Thoracic aorta (tissue), 2 donors: Measurements from ENCODE around the gene CLN5. TPM values are rescaled to one million over a fixed set of nuclear protein-coding genes. Genes with fewer than 3 reads are reported as not detected.
A peak's percentile ranks its signal among the peaks of the same experiment; 100 is the strongest.

Source experiments
- ATAC-seq: fragments of 150-250 bp; one replicate; pipeline ENCODE4 v1.8.0; 2017; ENCODE audit warnings: low read depth; ENCODE audit not compliant: insufficient number of reproducible peaks, low FRiP score
- DNase-seq: peaks from one replicate; pipeline ENCODE4 v3.0.0-alpha.2; 2020; ENCODE audit warnings: low spot score
- H3K27ac ChIP-seq, 2 donors: fragments of 200-600 bp; sonication (generic); 1 replicate in 1 of 2; 2 replicates in 1 of 2; pipeline ENCODE4 v1.5.1; 2016; ENCODE audit warnings: mild to moderate bottlenecking in 2 of 2, moderate library complexity in 2 of 2
- H3K27me3 ChIP-seq: fragments of 200-600 bp; sonication (generic); replicated peaks from 2 replicates; pipeline ENCODE4 v1.6.0; 2016; ENCODE audit warnings: mild to moderate bottlenecking; ENCODE audit not compliant: insufficient read depth
- H3K36me3 ChIP-seq: fragments of 200-600 bp; sonication (generic); one replicate; pipeline ENCODE4 v1.5.1; 2016
- H3K4me1 ChIP-seq, 2 donors: fragments of 200-600 bp; sonication (generic); 1 replicate in 1 of 2; 2 replicates in 1 of 2; pipeline versions ENCODE4 v1.5.1 to v1.6.0; 2016; ENCODE audit warnings: low read depth in 2 of 2, mild to moderate bottlenecking in 1 of 2; ENCODE audit not compliant: control insufficient read depth in 1 of 2
- H3K4me3 ChIP-seq: fragments of 200-600 bp; sonication (generic); 2 replicates; pipeline ENCODE4 v1.5.1; 2016; ENCODE audit warnings: mild to moderate bottlenecking
- H3K9me3 ChIP-seq: fragments of 200-600 bp; sonication (generic); 2 replicates; pipeline ENCODE4 v1.5.1; 2016
- total RNA-seq, 2 donors: library from RNA; depleted of rRNA; stranded (reverse); fragments of >200 nt; gene quantifications; one replicate each; pipeline versions ENCODE4 v1.1.0 to v1.2.3, GENCODE V29; 2016
- TF ChIP-seq, protein P1 (sequence below): fragments of 200-600 bp; sonication (generic); IDR thresholded peaks from one replicate; pipeline ENCODE4 v1.5.1; 2019; ENCODE audit warnings: antibody characterized with exemption

Gene CLN5
- total RNA-seq, 2 donors from 2014 or later, result 21.4 to 29.1 TPM

DNA sequence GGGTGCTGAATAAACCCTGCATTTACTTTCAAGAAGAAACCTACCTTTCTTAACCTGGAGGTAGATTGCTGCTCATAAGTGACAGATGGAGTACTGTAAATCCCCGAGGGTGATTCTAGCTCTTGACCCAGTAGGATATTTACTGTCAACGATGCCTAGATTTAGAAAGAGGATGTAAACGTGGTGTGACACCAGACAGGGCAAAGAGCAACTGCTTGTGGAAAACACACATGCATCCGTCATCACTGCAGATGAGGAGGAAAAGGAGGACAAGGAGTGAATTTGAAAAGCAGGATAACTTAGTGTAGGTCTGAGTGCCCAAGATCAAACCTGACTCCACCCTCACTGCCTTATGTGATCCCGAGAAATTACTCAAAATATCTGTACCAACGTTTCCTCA, 9.8 kb upstream of the CLN5 start:
- ATAC-seq (no peak), DNase-seq (no peak)
- H3K4me1 ChIP-seq, result peaks cover 0 to 6% of the 10 kb centered on the region in 2 donors
- no peaks in the 10 kb centered on the region for H3K9me3 ChIP-seq
- TF ChIP-seq, protein P1, sequence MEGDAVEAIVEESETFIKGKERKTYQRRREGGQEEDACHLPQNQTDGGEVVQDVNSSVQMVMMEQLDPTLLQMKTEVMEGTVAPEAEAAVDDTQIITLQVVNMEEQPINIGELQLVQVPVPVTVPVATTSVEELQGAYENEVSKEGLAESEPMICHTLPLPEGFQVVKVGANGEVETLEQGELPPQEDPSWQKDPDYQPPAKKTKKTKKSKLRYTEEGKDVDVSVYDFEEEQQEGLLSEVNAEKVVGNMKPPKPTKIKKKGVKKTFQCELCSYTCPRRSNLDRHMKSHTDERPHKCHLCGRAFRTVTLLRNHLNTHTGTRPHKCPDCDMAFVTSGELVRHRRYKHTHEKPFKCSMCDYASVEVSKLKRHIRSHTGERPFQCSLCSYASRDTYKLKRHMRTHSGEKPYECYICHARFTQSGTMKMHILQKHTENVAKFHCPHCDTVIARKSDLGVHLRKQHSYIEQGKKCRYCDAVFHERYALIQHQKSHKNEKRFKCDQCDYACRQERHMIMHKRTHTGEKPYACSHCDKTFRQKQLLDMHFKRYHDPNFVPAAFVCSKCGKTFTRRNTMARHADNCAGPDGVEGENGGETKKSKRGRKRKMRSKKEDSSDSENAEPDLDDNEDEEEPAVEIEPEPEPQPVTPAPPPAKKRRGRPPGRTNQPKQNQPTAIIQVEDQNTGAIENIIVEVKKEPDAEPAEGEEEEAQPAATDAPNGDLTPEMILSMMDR, result no peak
- H3K27me3 ChIP-seq, result no peaks in the 10 kb centered on the region
- H3K4me3 ChIP-seq, result no peak overlapping the region
- no peak overlapping the region for H3K27ac ChIP-seq
- H3K36me3 ChIP-seq, result no peaks in the 10 kb centered on the region

DNA sequence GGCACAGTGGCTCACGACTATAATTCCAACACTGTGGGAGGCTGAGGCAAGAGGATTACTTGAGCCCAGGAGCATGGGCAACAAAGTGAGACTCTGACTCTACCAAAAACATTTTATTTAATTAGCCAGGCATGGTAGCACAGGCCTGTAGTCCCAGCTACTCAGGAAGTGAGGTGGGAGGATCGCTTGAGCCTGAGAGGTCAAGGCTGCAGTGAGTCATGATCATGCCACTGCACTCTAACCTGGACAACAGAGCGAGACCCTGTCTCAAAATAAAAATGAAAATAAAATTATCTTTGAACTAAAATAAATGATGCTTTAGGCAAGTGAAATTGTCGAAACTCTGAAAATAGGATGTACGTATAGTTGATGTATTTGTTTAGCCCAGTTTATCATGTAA, 8.2 kb upstream of the CLN5 start:
- no peak for DNase-seq
- TF ChIP-seq, protein P1, result no peak
- H3K4me3 ChIP-seq, result no peak overlapping the region
- H3K4me1 ChIP-seq, result peaks cover 0 to 6% of the 10 kb centered on the region in 2 donors
- no peaks in the 10 kb centered on the region for H3K27me3 ChIP-seq
- no peaks in the 10 kb centered on the region for H3K36me3 ChIP-seq
- no peak overlapping the region for H3K27ac ChIP-seq
- ATAC-seq, result no peak
- H3K9me3 ChIP-seq, result no peaks in the 10 kb centered on the region

DNA sequence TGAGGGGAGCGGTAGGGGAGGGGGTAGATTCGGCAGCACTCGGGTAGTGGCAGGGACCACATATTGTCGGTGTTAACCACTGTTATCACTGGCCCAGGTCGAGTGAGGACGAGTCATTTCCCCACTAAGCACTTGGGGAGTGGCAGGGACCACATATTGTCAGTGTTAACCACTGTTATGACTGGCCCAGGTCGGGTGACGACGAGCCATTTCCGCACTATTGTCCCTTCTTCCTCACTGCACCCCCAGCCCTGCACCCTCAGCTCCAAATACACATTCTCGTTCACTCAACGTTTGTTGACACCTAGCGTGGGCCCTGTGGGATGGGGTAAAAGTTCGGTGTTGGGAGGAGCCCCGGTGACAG, 467 bp upstream of the CLN5 start:
- Histone ChIP-seq H3K4me3 (peak overlapping the region; percentile 87), H3K27ac (peak overlapping the region; percentile 91 to 94), H3K36me3 (no peaks in the 10 kb centered on the region), H3K27me3 (no peaks in the 10 kb centered on the region), H3K4me1 (peaks cover 0 to 24% of the 10 kb centered on the region in 2 donors), H3K9me3 (no peaks in the 10 kb centered on the region)
- TF ChIP-seq, protein P1, result no peak
- DNase-seq (peak; percentile 15), ATAC-seq (no peak)

DNA sequence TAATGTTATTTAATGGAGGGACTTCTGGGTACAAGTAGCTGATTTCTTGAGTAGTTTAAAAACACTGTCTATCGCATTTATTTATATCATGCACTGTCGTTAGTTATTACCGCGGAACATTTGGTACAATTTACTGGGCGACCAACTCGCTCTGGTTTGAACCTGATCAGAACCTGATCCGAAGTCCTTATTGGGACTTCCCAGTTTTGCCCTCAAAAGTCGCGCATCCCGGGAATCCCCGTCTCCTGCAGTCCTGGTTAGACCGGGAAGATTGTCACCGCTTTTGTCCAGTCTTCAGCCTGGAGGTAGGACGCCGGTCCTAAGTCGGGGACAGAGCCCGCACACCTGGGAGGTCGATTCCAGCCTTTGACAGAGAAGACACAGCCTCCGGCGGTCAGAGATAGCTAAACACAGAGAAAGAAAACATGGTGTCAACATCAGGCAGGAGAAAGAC, 694 bp downstream of the CLN5 start:
- peak overlapping the region; percentile 87 for H3K4me3 ChIP-seq
- DNase-seq (no peak), ATAC-seq (no peak)
- TF ChIP-seq, protein P1, result no peak
- peak overlapping the region; percentile 91 to 94 for H3K27ac ChIP-seq
- H3K4me1 ChIP-seq, result peaks cover 0 to 24% of the 10 kb centered on the region in 2 donors
- H3K9me3 ChIP-seq, result no peaks in the 10 kb centered on the region
- H3K36me3 ChIP-seq, result peaks cover 3% of the 10 kb centered on the region
- H3K27me3 ChIP-seq, result no peaks in the 10 kb centered on the region

DNA sequence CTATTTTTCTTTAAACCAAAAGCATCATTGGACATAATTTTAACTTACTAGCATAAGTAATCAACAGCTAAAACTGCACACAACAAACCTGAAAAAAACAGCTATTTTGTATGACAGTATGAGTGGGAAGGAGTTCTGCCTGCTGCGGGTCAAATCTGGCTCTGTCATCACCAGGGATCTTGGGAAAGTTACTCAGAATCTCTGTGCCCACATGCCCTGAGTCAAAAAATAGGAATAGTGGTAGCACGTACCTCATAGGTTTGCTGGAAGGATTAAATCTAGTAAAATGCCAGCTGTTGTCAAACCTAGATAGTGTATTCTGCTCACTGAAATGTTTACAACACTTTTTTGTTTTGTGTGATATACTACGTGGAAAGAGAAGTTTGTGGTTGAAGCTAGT, 1.1 kb downstream of the CLN5 start:
- peak overlapping the region; percentile 91 to 94 for H3K27ac ChIP-seq
- ATAC-seq (no peak), DNase-seq (no peak)
- H3K4me3 ChIP-seq, result peak overlapping the region; percentile 87
- H3K27me3 ChIP-seq, result no peaks in the 10 kb centered on the region
- H3K36me3 ChIP-seq, result peaks cover 3% of the 10 kb centered on the region
- peaks cover 0 to 24% of the 10 kb centered on the region in 2 donors for H3K4me1 ChIP-seq
- no peaks in the 10 kb centered on the region for H3K9me3 ChIP-seq
- TF ChIP-seq, protein P1, result no peak
